Panc1 (cell line): ENCODE results near the gene MAP3K3.

Experiments used
- POLR2AphosphoS5 ChIP-seq: IDR thresholded peaks from 2 replicates; pipeline ENCODE4 v1.6.1; 2012; ENCODE audit warnings: mild to moderate bottlenecking, low read depth, low read length, moderate library complexity
- TCF7L2 ChIP-seq: IDR thresholded peaks from 2 replicates; pipeline ENCODE4 v1.6.1; 2011; ENCODE audit warnings: mild to moderate bottlenecking, low read depth, low read length, inconsistent platforms
- TF ChIP-seq, protein P1 (sequence below): fragments of 450-650 bp; IDR thresholded peaks from 2 replicates; pipeline ENCODE4 v1.5.1; 2017; ENCODE audit warnings: mild to moderate bottlenecking

DNA sequence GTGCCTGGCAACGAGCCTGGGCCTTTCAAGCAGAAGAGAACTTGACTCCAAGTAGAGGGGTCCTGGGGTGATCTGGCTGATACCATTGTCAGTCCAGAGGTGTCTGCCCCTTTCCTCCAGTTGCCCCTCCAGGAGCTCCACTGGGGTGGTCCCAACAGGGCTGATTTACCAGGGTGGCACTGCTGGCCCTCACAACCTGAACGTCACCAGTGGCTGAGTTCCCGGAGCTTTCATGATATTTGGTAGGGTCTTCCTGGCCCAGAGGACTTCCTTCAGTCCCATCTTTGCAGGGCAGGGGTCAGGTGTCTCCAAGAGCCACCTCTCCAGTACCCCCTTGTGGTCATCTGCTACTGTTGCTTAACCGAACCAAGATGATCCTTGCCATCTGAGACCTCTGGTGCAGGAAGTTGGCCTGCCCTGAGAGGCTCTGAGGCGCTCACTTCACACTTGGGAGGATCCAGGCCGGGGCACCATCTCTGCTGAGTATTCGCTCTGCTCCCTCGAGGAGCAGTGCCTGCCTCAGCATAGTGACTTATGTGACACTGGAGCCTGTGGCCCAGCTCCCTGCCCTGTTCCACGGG lies 74.3 kb downstream of the MAP3K3 start:
- TF ChIP-seq, protein P1, sequence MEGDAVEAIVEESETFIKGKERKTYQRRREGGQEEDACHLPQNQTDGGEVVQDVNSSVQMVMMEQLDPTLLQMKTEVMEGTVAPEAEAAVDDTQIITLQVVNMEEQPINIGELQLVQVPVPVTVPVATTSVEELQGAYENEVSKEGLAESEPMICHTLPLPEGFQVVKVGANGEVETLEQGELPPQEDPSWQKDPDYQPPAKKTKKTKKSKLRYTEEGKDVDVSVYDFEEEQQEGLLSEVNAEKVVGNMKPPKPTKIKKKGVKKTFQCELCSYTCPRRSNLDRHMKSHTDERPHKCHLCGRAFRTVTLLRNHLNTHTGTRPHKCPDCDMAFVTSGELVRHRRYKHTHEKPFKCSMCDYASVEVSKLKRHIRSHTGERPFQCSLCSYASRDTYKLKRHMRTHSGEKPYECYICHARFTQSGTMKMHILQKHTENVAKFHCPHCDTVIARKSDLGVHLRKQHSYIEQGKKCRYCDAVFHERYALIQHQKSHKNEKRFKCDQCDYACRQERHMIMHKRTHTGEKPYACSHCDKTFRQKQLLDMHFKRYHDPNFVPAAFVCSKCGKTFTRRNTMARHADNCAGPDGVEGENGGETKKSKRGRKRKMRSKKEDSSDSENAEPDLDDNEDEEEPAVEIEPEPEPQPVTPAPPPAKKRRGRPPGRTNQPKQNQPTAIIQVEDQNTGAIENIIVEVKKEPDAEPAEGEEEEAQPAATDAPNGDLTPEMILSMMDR: no peak; the same call in 1 of the 2 replicates
- TF ChIP-seq POLR2AphosphoS5 (no peak), TCF7L2 (no peak)
